CD4-positive, alpha-beta T cell treated with Interferon alpha-2 for 1 hour (primary cell): ENCODE data around the gene CD82.

Experiments
- DNase-seq, 2 donors: peaks; one replicate each; pipeline ENCODE4 v3.0.0-alpha.2; 2020 to 2022

CD82 gene

GRCh38 chr11:44565211-44565952, at the start of gene CD82:
Gene CD82 (plus strand): TSS chr11:44565663. CDS start chr11:44594663, 29,000 bp downstream.
- DNase-seq, result peak; percentile 97 to 98

- no peak for DNase-seq
These were observed 48.6 kb upstream of the CD82 start for GRCh38 chr11:44516688-44517507.

- no peak for DNase-seq
These were observed 47.9 kb upstream of the CD82 start for GRCh38 chr11:44517541-44517940.

- DNase-seq, result no peak
These were observed 46.4 kb upstream of the CD82 start for GRCh38 chr11:44518968-44519550.

GRCh38 chr11:44519989-44520737, 45.3 kb upstream of the CD82 start:
- DNase-seq, result no peak

- DNase-seq, result no peak
These were observed 44.3 kb upstream of the CD82 start for GRCh38 chr11:44521148-44521547.

GRCh38 chr11:44522294-44522693, 43.2 kb upstream of the CD82 start:
- DNase-seq, result no peak

- DNase-seq, result no peak
These were observed 41.1 kb upstream of the CD82 start for GRCh38 chr11:44524346-44524745.

GRCh38 chr11:44524751-44525201, 40.7 kb upstream of the CD82 start:
- DNase-seq, result no peak

- no peak for DNase-seq
These were observed 39.8 kb upstream of the CD82 start for GRCh38 chr11:44525473-44526252.

GRCh38 chr11:44526438-44526837, 39.0 kb upstream of the CD82 start:
- DNase-seq, result no peak

GRCh38 chr11:44527476-44527875, 38.0 kb upstream of the CD82 start:
- no peak for DNase-seq

GRCh38 chr11:44528103-44528502, 37.4 kb upstream of the CD82 start:
- no peak for DNase-seq

- no peak for DNase-seq
These were observed 36.9 kb upstream of the CD82 start for GRCh38 chr11:44528581-44528980.

GRCh38 chr11:44529895-44530412, 35.5 kb upstream of the CD82 start:
- DNase-seq, result no peak

- DNase-seq, result peak in 1 of 2 donors; percentile 49
These were observed 34.9 kb upstream of the CD82 start for GRCh38 chr11:44530413-44531115.

- DNase-seq, result no peak
These were observed 34.4 kb upstream of the CD82 start for GRCh38 chr11:44531116-44531504.

GRCh38 chr11:44531636-44532035, 33.8 kb upstream of the CD82 start:
- DNase-seq, result no peak

GRCh38 chr11:44532809-44533208, 32.7 kb upstream of the CD82 start:
- DNase-seq, result no peak

GRCh38 chr11:44533921-44534711, 31.3 kb upstream of the CD82 start:
- DNase-seq, result no peak
